ENCODE measurements around the gene SLC6A18. TPM values are rescaled to one million over a fixed set of nuclear protein-coding genes. Genes with fewer than 3 reads are reported as not detected.
"Not testable (repeated sequence)": the region's sequence is repeated elsewhere in the genome, so short reads cannot be mapped to it uniquely, and the experiment has no call there.

SLC6A18 gene
- total RNA-seq, 2 donors from 2014 or later, result not detected

GRCh38 chr5:1274471-1274870, 49.3 kb downstream of the SLC6A18 start:
- H3K9me3 ChIP-seq, result no peaks in the 10 kb centered on the region
- intact Hi-C loops (cut with DNase I), result no loop called here
- no peak overlapping the region for H3K4me3 ChIP-seq
- H3K36me3 ChIP-seq (replicated peaks in 1 of 2; ENCODE audit: insufficient read depth in 1 of 2, low read depth in 2 of 2), result no peaks in the 10 kb centered on the region
- WGBS, 2 donors, result 65 to 79% methylated on average over 14 to 16 of the region's 16 CpGs
- H3K27me3 ChIP-seq, result no peaks in the 10 kb centered on the region
- H3K27ac ChIP-seq, result no peak overlapping the region
- DNase-seq (no peak), ATAC-seq (no peak)
- TF ChIP-seq POLR2A (IDR thresholded peaks at IDR 0.05) (no peak), CTCF (IDR thresholded peaks at IDR 0.05) (no peak)
- H3K4me1 ChIP-seq, result no peaks in the 10 kb centered on the region

- H3K4me1 ChIP-seq; DNase-seq; H3K9me3 ChIP-seq; H3K36me3 ChIP-seq (replicated peaks in 1 of 2; ENCODE audit: insufficient read depth in 1 of 2, low read depth in 2 of 2); H3K27ac ChIP-seq; H3K27me3 ChIP-seq; ATAC-seq; H3K4me3 ChIP-seq; intact Hi-C loops (cut with DNase I): not testable (repeated sequence)
- 52 to 54% methylated on average over 10 of the region's 10 CpGs for WGBS, 2 donors
Observed at GRCh38 chr5:1275397-1276391, 50.5 kb downstream of the SLC6A18 start.

- Histone ChIP-seq H3K9me3 (no peaks in the 10 kb centered on the region), H3K4me1 (no peaks in the 10 kb centered on the region), H3K27ac (no peak overlapping the region), H3K4me3 (no peak overlapping the region), H3K36me3 (replicated peaks in 1 of 2; ENCODE audit: insufficient read depth in 1 of 2, low read depth in 2 of 2) (no peaks in the 10 kb centered on the region), H3K27me3 (no peaks in the 10 kb centered on the region)
- ATAC-seq (no peak), DNase-seq (no peak)
- WGBS, 2 donors, result 75 to 87% methylated on average over 4 to 19 of the region's 20 CpGs
- TF ChIP-seq CTCF (IDR thresholded peaks at IDR 0.05), result no peak
- TF ChIP-seq POLR2A (IDR thresholded peaks at IDR 0.05), result no peak
- intact Hi-C loops (cut with DNase I), result no loop called here
Observed at GRCh38 chr5:1276930-1277329, 51.7 kb downstream of the SLC6A18 start.

- H3K27me3 ChIP-seq, result no peaks in the 10 kb centered on the region
- H3K4me1 ChIP-seq, result no peaks in the 10 kb centered on the region
- no peaks in the 10 kb centered on the region for H3K36me3 ChIP-seq (replicated peaks in 1 of 2; ENCODE audit: insufficient read depth in 1 of 2, low read depth in 2 of 2)
- no peaks in the 10 kb centered on the region for H3K9me3 ChIP-seq
- H3K4me3 ChIP-seq, result no peak overlapping the region
- H3K27ac ChIP-seq, result no peak overlapping the region
- TF ChIP-seq CTCF (IDR thresholded peaks at IDR 0.05), result no peak
- no peak for TF ChIP-seq POLR2A (IDR thresholded peaks at IDR 0.05)
- intact Hi-C loops (cut with DNase I), result no loop called here
- ATAC-seq (no peak), DNase-seq (no peak)
- 77 to 80% methylated on average over 19 of the region's 21 CpGs for WGBS, 2 donors
Observed at GRCh38 chr5:1277331-1277730, 52.1 kb downstream of the SLC6A18 start.

- H3K36me3 ChIP-seq (replicated peaks in 1 of 2; ENCODE audit: insufficient read depth in 1 of 2, low read depth in 2 of 2), result no peaks in the 10 kb centered on the region
- DNase-seq, result no peak
- intact Hi-C loops (cut with DNase I), result no loop called here
Observed at GRCh38 chr5:1277781-1278180, 52.6 kb downstream of the SLC6A18 start.

More at GRCh38 chr5:1277781-1278180, 52.6 kb downstream of the SLC6A18 start:
- Histone ChIP-seq H3K4me1 (no peaks in the 10 kb centered on the region), H3K9me3 (no peaks in the 10 kb centered on the region), H3K27me3 (no peaks in the 10 kb centered on the region), H3K4me3 (no peak overlapping the region), H3K27ac (no peak overlapping the region)
- WGBS, 2 donors, result 82 to 87% methylated on average over 3 to 10 of the region's 10 CpGs
- ATAC-seq, result no peak
- no peak for TF ChIP-seq CTCF (IDR thresholded peaks at IDR 0.05)
- TF ChIP-seq POLR2A (IDR thresholded peaks at IDR 0.05), result no peak
